ENCODE results near the gene U2SURP. TPM values are rescaled to one million over a fixed set of nuclear protein-coding genes. Genes with fewer than 3 reads are reported as not detected.

Gene U2SURP
- total RNA-seq, 4 donors from 2014 or later, result 35.7 to 58.6 (median 45.2) TPM

GRCh38 chr3:142963234-142963515 is 38.2 kb upstream of the U2SURP start:
- 5% methylated on average over 4 of the region's 35 CpGs for WGBS
- peaks cover 0 to 54% (median 29%) of the 10 kb centered on the region in 4 donors for H3K27me3 ChIP-seq
- intact Hi-C loops (cut with DNase I), result no loop called here
- peaks cover 6 to 19% (median 13%) of the 10 kb centered on the region in 4 donors for H3K4me1 ChIP-seq
- DNase-seq (ENCODE audit: extremely low spot score), result no peak
- H3K27ac ChIP-seq (replicated peaks in 1 of 4), result no peak overlapping the region
- TF ChIP-seq CTCF (IDR thresholded peaks at IDR 0.05), result no peak
- TF ChIP-seq POLR2A (IDR thresholded peaks at IDR 0.05; ENCODE audit: low read depth), result no peak
- no peak for TF ChIP-seq POLR2AphosphoS5 (IDR thresholded peaks at IDR 0.05)
- no peak for TF ChIP-seq EP300 (IDR thresholded peaks at IDR 0.05)
- H3K4me3 ChIP-seq, result peak overlapping the region; percentile 61 to 72 (median 65)
- H3K9me3 ChIP-seq, result no peaks in the 10 kb centered on the region
- no peaks in the 10 kb centered on the region for H3K36me3 ChIP-seq

- H3K27ac ChIP-seq (replicated peaks in 1 of 4), result no peak within 1 kb of the TSS
- WGBS, result 5% methylated on average over 23 of the region's 117 CpGs
- no peak for DNase-seq (ENCODE audit: extremely low spot score)
- H3K36me3 ChIP-seq, result no peaks in the 10 kb centered on the region
- peak within 1 kb of the TSS; percentile 61 to 72 (median 65) for H3K4me3 ChIP-seq
- no peaks in the 10 kb centered on the region for H3K9me3 ChIP-seq
- H3K4me1 ChIP-seq, result peaks cover 6 to 19% (median 13%) of the 10 kb centered on the region in 4 donors
- TF ChIP-seq POLR2AphosphoS5 (IDR thresholded peaks at IDR 0.05) (no peak), EP300 (IDR thresholded peaks at IDR 0.05) (no peak), CTCF (IDR thresholded peaks at IDR 0.05) (no peak), POLR2A (IDR thresholded peaks at IDR 0.05; ENCODE audit: low read depth) (no peak)
- H3K27me3 ChIP-seq, result peaks cover 0 to 54% (median 27%) of the 10 kb centered on the region in 4 donors
- intact Hi-C loops (cut with DNase I), result no loop called here
Observed at GRCh38 chr3:142963516-142964448, 37.6 kb upstream of the U2SURP start, which contains the start of gene PAQR9. Gene PAQR9 (minus strand): TSS chr3:142963674. CDS start chr3:142963336, 338 bp downstream.

GRCh38 chr3:142965581-142965980 is 35.8 kb upstream of the U2SURP start:
- no peaks in the 10 kb centered on the region for H3K9me3 ChIP-seq
- intact Hi-C loops (cut with DNase I), result no loop called here
- H3K27ac ChIP-seq (replicated peaks in 1 of 4), result no peak overlapping the region
- no peaks in the 10 kb centered on the region for H3K36me3 ChIP-seq
- H3K27me3 ChIP-seq, result peaks cover 0 to 41% (median 25%) of the 10 kb centered on the region in 4 donors
- 77% methylated on average over 3 of the region's 3 CpGs for WGBS
- no peak overlapping the region for H3K4me3 ChIP-seq
- TF ChIP-seq CTCF (IDR thresholded peaks at IDR 0.05) (no peak), POLR2A (IDR thresholded peaks at IDR 0.05; ENCODE audit: low read depth) (no peak), POLR2AphosphoS5 (IDR thresholded peaks at IDR 0.05) (no peak), EP300 (IDR thresholded peaks at IDR 0.05) (no peak)
- peaks cover 6 to 19% (median 13%) of the 10 kb centered on the region in 4 donors for H3K4me1 ChIP-seq
- no peak for DNase-seq (ENCODE audit: extremely low spot score)

- H3K9me3 ChIP-seq, result no peaks in the 10 kb centered on the region
- no peak overlapping the region for H3K4me3 ChIP-seq
- intact Hi-C loops (cut with DNase I), result no loop called here
- WGBS, result 86% methylated on average over 2 of the region's 2 CpGs
- no peak for TF ChIP-seq EP300 (IDR thresholded peaks at IDR 0.05)
- TF ChIP-seq POLR2AphosphoS5 (IDR thresholded peaks at IDR 0.05), result no peak
- no peak for TF ChIP-seq POLR2A (IDR thresholded peaks at IDR 0.05; ENCODE audit: low read depth)
- TF ChIP-seq CTCF (IDR thresholded peaks at IDR 0.05), result no peak
- H3K4me1 ChIP-seq, result peaks cover 6 to 19% (median 13%) of the 10 kb centered on the region in 4 donors
- peaks cover 0 to 30% (median 23%) of the 10 kb centered on the region in 4 donors for H3K27me3 ChIP-seq
- H3K27ac ChIP-seq (replicated peaks in 1 of 4), result no peak overlapping the region
- no peak for DNase-seq (ENCODE audit: extremely low spot score)
- H3K36me3 ChIP-seq, result no peaks in the 10 kb centered on the region
Observed at GRCh38 chr3:142966808-142967207, 34.6 kb upstream of the U2SURP start.
